Duodenal mucosa (tissue), 2 donors: ENCODE data around the gene RAB7A.
"Not testable (repeated sequence)": the region's sequence is repeated elsewhere in the genome, so short reads cannot be mapped to it uniquely, and the experiment has no call there.

ENCODE experiments used
- H3K27ac ChIP-seq: one replicate; pipeline ENCODE4 v1.7.0; 2013; ENCODE audit warnings: low read depth, low read length
- H3K27me3 ChIP-seq, 2 donors: one replicate each; pipeline ENCODE4 v1.7.0; 2013; ENCODE audit warnings: low read length in 2 of 2, control low read depth in 1 of 2; ENCODE audit not compliant: insufficient read depth in 2 of 2, control insufficient read depth in 1 of 2
- H3K36me3 ChIP-seq, 2 donors: one replicate each; pipeline ENCODE4 v1.7.0; 2013; ENCODE audit warnings: low read length in 2 of 2, control low read depth in 1 of 2; ENCODE audit not compliant: insufficient read depth in 2 of 2, control insufficient read depth in 1 of 2
- H3K4me1 ChIP-seq, 2 donors: one replicate each; pipeline ENCODE4 v1.7.0; 2013; ENCODE audit warnings: low read length in 2 of 2, control low read depth in 1 of 2; ENCODE audit not compliant: insufficient read depth in 2 of 2, control insufficient read depth in 1 of 2
- H3K4me3 ChIP-seq, 2 donors: one replicate each; pipeline ENCODE4 v1.7.0; 2013; ENCODE audit warnings: low read length in 2 of 2, low read depth in 1 of 2
- H3K9ac ChIP-seq, 2 donors: one replicate each; pipeline ENCODE4 v1.7.0; 2013; ENCODE audit warnings: low read length in 2 of 2, low read depth in 1 of 2
- H3K9me3 ChIP-seq, 2 donors: one replicate each; pipeline ENCODE4 v1.7.0; 2013; ENCODE audit warnings: low read length in 2 of 2, control low read depth in 1 of 2; ENCODE audit not compliant: control insufficient read depth in 1 of 2

Gene RAB7A

DNA sequence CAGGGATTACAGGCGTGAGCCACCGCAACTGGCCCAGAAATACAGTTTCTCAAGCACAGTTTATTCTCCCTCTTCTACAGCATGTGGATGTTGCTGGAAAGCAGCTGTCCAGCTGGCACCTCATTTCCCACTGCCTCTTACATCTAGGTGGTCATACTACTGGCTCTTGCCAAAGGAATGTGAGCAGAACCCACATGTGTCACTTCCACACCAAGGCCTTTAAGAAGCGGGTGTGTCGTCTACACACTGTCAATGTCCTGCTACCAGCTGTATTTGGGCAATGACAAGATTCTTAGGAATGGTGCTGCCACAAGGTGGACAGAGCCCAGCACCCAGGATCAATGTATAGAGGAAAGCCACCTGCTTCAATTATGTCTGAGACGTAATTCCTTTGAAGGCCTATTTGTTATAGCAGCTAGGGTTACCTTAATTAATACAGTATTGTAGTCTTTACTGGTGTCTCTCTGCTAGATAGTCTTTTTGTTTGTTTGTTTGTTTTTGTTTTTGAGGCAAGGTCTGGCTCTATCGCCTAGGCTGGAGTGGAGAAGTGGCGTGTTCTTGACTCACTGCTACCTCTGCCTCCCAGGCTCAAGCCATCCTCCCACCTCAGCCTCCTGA is 15.1 kb upstream of the RAB7A start:
- no peak overlapping the region for H3K9ac ChIP-seq
- no peaks in the 10 kb centered on the region for H3K36me3 ChIP-seq
- H3K27me3 ChIP-seq, result no peaks in the 10 kb centered on the region
- no peak overlapping the region for H3K4me3 ChIP-seq
- H3K9me3 ChIP-seq, result no peaks in the 10 kb centered on the region
- H3K27ac ChIP-seq, result no peak overlapping the region
- no peaks in the 10 kb centered on the region for H3K4me1 ChIP-seq

DNA sequence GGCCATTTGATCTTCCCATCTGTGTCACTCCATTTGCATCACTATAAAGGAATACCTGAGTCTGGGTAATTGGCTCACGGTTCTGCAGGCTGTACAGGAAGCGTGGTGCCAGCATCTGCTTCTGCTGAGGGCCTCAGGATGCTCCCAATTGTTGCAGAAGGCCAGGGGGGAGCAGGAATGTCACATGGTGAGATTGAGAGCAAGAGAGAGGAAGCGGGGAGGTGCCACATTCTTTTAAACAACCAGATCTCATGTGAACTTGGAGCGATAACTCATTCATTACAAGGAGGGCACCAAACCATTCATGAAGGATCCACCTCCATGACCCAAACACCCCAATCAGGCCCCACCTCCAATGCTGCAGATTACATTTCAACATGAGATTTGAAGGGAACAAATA is 13.1 kb upstream of the RAB7A start:
- Histone ChIP-seq H3K9me3 (no peaks in the 10 kb centered on the region), H3K36me3 (no peaks in the 10 kb centered on the region), H3K9ac (no peak overlapping the region), H3K27ac (no peak overlapping the region), H3K4me1 (no peaks in the 10 kb centered on the region), H3K27me3 (no peaks in the 10 kb centered on the region), H3K4me3 (no peak overlapping the region)

DNA sequence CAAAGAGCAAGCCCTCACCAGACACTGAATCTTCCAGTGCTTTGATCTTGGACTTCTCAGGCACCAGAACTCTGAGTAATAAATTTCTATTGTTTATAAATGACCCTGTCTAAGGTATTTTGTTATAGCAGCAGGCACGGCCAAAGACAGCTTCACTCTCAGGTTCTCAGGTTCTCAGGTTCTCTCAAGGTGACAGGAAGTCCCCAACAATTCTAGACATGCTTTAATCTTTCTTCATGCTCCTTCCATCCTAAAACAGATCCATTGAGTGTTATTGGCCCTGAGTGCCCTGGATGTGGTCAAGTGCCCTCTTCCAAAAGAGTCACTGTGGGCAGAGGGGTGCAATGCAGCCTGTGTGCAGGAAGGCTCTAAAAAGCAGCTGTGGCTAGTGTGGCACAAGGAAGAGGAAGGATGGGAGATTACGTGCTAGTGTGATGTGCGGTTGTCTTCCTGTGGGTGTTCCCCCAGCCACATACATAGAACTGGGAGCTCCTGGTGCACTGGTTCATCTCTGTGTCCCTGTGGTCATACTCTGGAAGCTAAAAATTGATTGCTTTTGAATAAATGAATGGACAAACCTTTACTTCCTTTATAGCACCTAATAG is 11.0 kb upstream of the RAB7A start:
- Histone ChIP-seq H3K4me3 (no peak overlapping the region), H3K36me3 (no peaks in the 10 kb centered on the region), H3K9me3 (no peaks in the 10 kb centered on the region), H3K4me1 (no peaks in the 10 kb centered on the region), H3K27ac (no peak overlapping the region), H3K9ac (no peak overlapping the region), H3K27me3 (no peaks in the 10 kb centered on the region)

DNA sequence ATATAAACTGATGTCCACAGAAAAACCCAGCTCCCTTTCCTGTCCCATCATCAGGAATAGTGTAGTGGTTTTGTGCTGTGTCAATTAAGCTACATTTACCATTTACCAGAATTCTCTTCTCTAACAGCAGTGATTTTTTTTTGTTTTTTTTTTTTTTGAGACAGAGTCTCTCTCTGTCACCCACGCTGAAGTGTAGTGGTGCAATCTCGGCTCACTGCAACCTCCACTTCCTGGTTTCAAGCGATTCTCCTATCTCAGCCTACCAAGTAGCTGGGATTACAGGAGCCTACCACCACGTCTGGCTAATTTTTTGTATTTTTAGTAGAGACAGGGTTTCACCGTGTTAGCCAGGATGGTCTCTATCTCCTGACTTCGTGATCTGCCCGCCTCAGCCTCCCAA is 7.1 kb upstream of the RAB7A start:
- not testable (repeated sequence) for H3K9me3 ChIP-seq, H3K27me3 ChIP-seq, H3K4me3 ChIP-seq, H3K36me3 ChIP-seq, H3K9ac ChIP-seq, H3K4me1 ChIP-seq, H3K27ac ChIP-seq

DNA sequence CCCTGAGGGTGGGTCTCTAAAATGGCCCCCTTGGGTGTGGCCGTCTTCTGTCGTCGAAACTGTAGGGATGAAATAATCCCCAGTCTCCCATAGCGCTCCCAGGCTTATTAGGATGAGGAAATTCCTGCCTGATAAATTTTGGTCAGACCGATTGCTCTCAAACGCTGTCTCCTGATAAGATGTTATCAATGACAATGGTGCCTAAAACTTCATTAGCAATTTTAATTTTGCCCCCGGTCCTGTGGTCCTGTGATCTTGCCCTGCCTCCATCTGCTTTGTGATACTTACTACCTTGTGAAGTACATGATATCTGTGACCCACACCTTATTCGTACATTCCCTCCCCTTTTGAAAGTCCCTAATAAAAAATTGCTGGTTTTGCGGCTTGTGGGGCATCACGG is 5.1 kb upstream of the RAB7A start:
- Histone ChIP-seq H3K9me3 (no peaks in the 10 kb centered on the region), H3K27me3 (no peaks in the 10 kb centered on the region)

DNA sequence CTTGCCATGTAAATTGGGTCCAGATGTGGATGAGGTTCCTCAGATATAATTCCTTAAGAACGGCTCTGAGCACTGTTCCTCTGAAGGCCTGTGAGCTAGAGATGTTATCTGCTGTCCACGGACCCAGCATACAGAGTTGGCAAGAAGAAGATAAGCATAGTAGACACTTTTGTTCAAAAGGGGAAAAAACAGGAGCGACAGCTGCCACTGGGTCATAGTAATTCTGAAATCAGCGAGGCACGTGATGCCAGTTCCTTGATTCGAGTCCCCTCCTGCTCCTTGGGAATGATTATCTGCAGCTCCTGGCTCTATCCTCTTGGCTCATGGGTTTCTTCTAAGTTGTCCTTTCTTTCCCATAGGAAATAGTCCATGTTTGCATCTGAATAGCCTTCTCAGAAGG is 2.5 kb upstream of the RAB7A start:
- Histone ChIP-seq H3K36me3 (no peaks in the 10 kb centered on the region), H3K9ac (no peak overlapping the region), H3K27ac (no peak overlapping the region), H3K4me1 (peaks cover 16 to 19% of the 10 kb centered on the region in 2 donors), H3K9me3 (no peaks in the 10 kb centered on the region), H3K27me3 (no peaks in the 10 kb centered on the region), H3K4me3 (no peak overlapping the region)

More for the DNA sequence above, 5.1 kb upstream of the RAB7A start:
- no peak overlapping the region for H3K9ac ChIP-seq
- H3K27ac ChIP-seq, result no peak overlapping the region
- H3K36me3 ChIP-seq, result no peaks in the 10 kb centered on the region
- peaks cover 0 to 7% of the 10 kb centered on the region in 2 donors for H3K4me1 ChIP-seq
- no peak overlapping the region for H3K4me3 ChIP-seq

DNA sequence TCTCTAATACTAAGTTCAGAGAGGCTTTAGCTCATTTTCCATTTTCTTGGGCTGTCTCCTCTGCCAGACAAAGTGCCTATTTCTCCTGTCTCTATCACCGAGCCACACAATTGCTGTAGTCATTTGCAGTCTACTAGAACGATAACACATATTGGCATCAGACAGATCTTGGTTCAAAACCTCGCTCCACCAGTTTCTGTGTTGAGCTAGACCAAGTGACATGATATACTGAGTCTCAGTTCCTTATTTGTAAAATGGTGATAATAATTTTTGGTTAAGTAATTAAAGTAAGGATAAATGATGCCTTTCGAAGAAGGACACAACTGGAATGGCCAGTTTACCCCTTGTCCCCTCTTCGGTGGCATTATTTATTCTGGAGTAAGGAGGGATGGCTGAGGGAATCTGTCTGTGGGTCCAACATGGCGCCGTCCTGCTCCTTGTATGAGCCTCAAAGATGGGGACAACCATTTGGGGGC is 398 bp upstream of the RAB7A start:
- no peaks in the 10 kb centered on the region for H3K27me3 ChIP-seq
- H3K4me3 ChIP-seq, result peak overlapping the region; percentile 11 to 81
- H3K27ac ChIP-seq, result no peak overlapping the region
- peaks cover 22 to 27% of the 10 kb centered on the region in 2 donors for H3K4me1 ChIP-seq
- H3K36me3 ChIP-seq, result no peaks in the 10 kb centered on the region
- H3K9me3 ChIP-seq, result no peaks in the 10 kb centered on the region
- peak overlapping the region in 1 of 2 donors; percentile 43 for H3K9ac ChIP-seq

DNA sequence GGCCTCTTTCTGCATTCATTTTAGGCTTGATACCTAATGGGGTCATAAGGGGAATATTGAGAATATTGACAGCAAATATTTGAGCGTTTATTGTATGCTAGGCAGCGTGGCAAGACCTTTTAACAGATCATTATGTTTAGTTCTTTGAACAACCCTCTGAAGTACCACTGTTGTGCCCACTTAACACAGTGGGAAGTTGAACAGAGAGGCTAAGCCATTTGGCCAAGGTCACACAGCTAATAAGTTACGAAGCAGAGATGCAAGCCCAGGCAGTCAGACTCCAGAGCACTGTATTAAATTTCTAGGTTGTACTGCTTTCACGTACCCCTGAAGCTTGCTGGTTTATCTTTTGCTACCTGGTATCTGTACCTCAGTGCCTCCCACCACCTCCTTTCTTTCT is 1.1 kb downstream of the RAB7A start:
- Histone ChIP-seq H3K4me1 (peaks cover 29 to 36% of the 10 kb centered on the region in 2 donors), H3K9me3 (no peaks in the 10 kb centered on the region), H3K4me3 (peak overlapping the region; percentile 81 to 93), H3K9ac (peak overlapping the region; percentile 95 to 97), H3K27ac (no peak overlapping the region), H3K36me3 (no peaks in the 10 kb centered on the region), H3K27me3 (no peaks in the 10 kb centered on the region)

DNA sequence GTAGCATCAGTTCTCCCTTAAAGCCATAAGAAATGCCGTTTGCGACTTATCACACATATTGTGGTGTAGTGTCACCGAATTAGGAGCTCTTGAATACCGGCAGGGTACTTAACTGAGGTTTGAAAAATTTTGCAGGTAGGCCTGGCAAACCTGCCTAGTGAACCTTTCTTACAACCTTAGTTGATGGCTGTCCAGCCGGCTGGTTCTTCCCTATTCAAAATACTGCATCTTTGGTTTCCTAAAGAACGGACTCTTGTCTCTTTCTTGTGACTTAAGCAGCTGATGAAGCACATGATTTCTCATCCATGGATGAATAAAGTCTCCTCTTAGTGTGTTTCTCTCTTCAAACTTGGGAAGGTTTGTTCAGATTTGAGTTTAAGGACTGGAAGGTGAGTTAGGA is 1.5 kb downstream of the RAB7A start:
- Histone ChIP-seq H3K9me3 (no peaks in the 10 kb centered on the region), H3K27me3 (no peaks in the 10 kb centered on the region), H3K27ac (no peak overlapping the region), H3K9ac (peak overlapping the region; percentile 95 to 97), H3K4me1 (peaks cover 29 to 38% of the 10 kb centered on the region in 2 donors), H3K36me3 (no peaks in the 10 kb centered on the region), H3K4me3 (peak overlapping the region; percentile 81 to 93)

DNA sequence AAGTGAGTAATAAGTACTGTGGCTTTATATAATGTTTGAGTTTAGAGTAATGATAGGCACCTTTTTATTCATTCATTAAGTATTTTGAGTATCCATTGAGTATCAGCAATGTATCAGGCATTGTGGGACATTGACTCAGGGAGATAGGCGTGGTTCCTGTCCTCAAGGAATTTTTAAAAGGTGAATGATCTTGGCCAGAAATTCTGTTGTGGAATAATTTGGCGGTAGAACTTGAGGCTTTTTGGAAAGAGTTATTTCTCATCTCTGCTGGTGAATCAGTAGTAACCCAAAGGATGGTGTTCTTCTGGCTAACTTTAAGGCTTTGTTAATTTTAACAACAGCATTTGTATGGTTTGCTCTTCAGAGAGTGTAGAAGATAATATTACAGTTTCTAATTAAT is 2.0 kb downstream of the RAB7A start:
- no peaks in the 10 kb centered on the region for H3K36me3 ChIP-seq
- no peak overlapping the region for H3K27ac ChIP-seq
- H3K9ac ChIP-seq, result peak overlapping the region; percentile 95 to 97
- H3K9me3 ChIP-seq, result no peaks in the 10 kb centered on the region
- H3K27me3 ChIP-seq, result no peaks in the 10 kb centered on the region
- peaks cover 33 to 43% of the 10 kb centered on the region in 2 donors for H3K4me1 ChIP-seq
- peak overlapping the region; percentile 81 to 93 for H3K4me3 ChIP-seq
